Mesendoderm (in vitro differentiated cells): ENCODE results near the gene ZBTB6. TPM values are rescaled to one million over a fixed set of nuclear protein-coding genes. Genes with fewer than 3 reads are reported as not detected.

Experiments used
- small RNA-seq: library from polyadenylated mRNA; stranded (forward); fragments of <200 nt; extraction: miRNeasy Mini kit (QIAGEN cat#:217004); gene quantifications from one replicate; pipeline ENCODE3, GENCODE V24; 2013; ENCODE audit not compliant: insufficient read depth

ZBTB6 gene

Small RNA genes within 50 kb of the gene (small RNA-seq; reads per million reads assigned to genes)
- not detected for gene RNY1P15
- 193 reads per million, percentile 97 among the genes with 10 or more reads in this experiment for gene SNORD90
